ENCODE data around the gene VPS37C. TPM values are rescaled to one million over a fixed set of nuclear protein-coding genes. Genes with fewer than 3 reads are reported as not detected.
"Not testable (repeated sequence)": the region's sequence is repeated elsewhere in the genome, so short reads cannot be mapped to it uniquely, and the experiment has no call there.

Gene VPS37C
- total and polyA plus RNA-seq, 4 donors: 2.6 to 6.1 (median 5.1) TPM

- DNase-seq (ENCODE audit: low spot score): no peak
- 80% methylated on average over 9 of the region's 9 CpGs for WGBS
- no peaks in the 10 kb centered on the region for H3K4me1 ChIP-seq (ENCODE audit: control insufficient read depth in 4 of 4, insufficient read depth in 4 of 4, low read length in 3 of 4)
- TF ChIP-seq RAD21 (IDR thresholded peaks at IDR 0.05): no peak
- no peaks in the 10 kb centered on the region for H3K36me3 ChIP-seq (ENCODE audit: control insufficient read depth in 4 of 4, insufficient read depth in 3 of 4, low read depth in 1 of 4, low read length in 3 of 4)
- no peak overlapping the region for H3K4me3 ChIP-seq (ENCODE audit: low read depth in 1 of 3, low read length in 3 of 3)
- no peak overlapping the region for H3K27ac ChIP-seq (ENCODE audit: low read depth in 1 of 2, low read length in 2 of 2)
- no peak overlapping the region for H3K9ac ChIP-seq (ENCODE audit: low read depth in 1 of 2, low read length in 2 of 2)
- peaks cover 0 to 3% (median 0%) of the 10 kb centered on the region in 4 donors for H3K27me3 ChIP-seq (ENCODE audit: control insufficient read depth in 4 of 4, insufficient read depth in 4 of 4, low read length in 3 of 4)
- peaks cover 0 to 7% (median 0%) of the 10 kb centered on the region in 4 donors for H3K9me3 ChIP-seq (ENCODE audit: control insufficient read depth in 4 of 4, low read length in 3 of 4)
Measured at GRCh38 chr11:61170566-61170965, 9.3 kb upstream of the VPS37C start.

GRCh38 chr11:61168800-61169199 is 7.6 kb upstream of the VPS37C start:
- Histone ChIP-seq H3K9ac (ENCODE audit: low read depth in 1 of 2, low read length in 2 of 2) (no peak overlapping the region), H3K4me1 (ENCODE audit: control insufficient read depth in 4 of 4, insufficient read depth in 4 of 4, low read length in 3 of 4) (no peaks in the 10 kb centered on the region)
- TF ChIP-seq FOXA1 (IDR thresholded peaks at IDR 0.05): no peak
- no peak for TF ChIP-seq HNF4A (conservative IDR thresholded peaks at IDR 0.05)
- no peak for TF ChIP-seq NR2F2 (IDR thresholded peaks at IDR 0.05)
- TF ChIP-seq RXRA (IDR thresholded peaks at IDR 0.05): no peak
- TF ChIP-seq FOXA2 (IDR thresholded peaks at IDR 0.05): no peak
- no peak for TF ChIP-seq GABPA (IDR thresholded peaks at IDR 0.05 in 1 of 2, conservative IDR thresholded peaks at IDR 0.05 in 1 of 2)
- TF ChIP-seq EGR1 (IDR thresholded peaks at IDR 0.05; ENCODE audit: low read depth in 2 of 2): no peak

GRCh38 chr11:61168042-61168688 is 6.9 kb upstream of the VPS37C start:
- TF ChIP-seq ZBTB33 (IDR thresholded peaks at IDR 0.05) (no peak), JUND (IDR thresholded peaks at IDR 0.05) (no peak), CTCF (IDR thresholded peaks at IDR 0.05; ENCODE audit: low read depth, low read length, missing input control) (no peak), ATF3 (IDR thresholded peaks at IDR 0.05) (no peak), MAX (IDR thresholded peaks at IDR 0.05) (no peak), HNF4A (conservative IDR thresholded peaks at IDR 0.05) (no peak), FOXA2 (IDR thresholded peaks at IDR 0.05) (no peak)
- Histone ChIP-seq H3K4me1 (ENCODE audit: control insufficient read depth in 4 of 4, insufficient read depth in 4 of 4, low read length in 3 of 4) (no peaks in the 10 kb centered on the region), H3K4me3 (ENCODE audit: low read depth in 1 of 3, low read length in 3 of 3) (no peak overlapping the region), H3K9ac (ENCODE audit: low read depth in 1 of 2, low read length in 2 of 2) (no peak overlapping the region), H3K27ac (ENCODE audit: low read depth in 1 of 2, low read length in 2 of 2) (no peak overlapping the region), H3K27me3 (ENCODE audit: control insufficient read depth in 4 of 4, insufficient read depth in 4 of 4, low read length in 3 of 4) (no peaks in the 10 kb centered on the region), H3K36me3 (ENCODE audit: control insufficient read depth in 4 of 4, insufficient read depth in 3 of 4, low read depth in 1 of 4, low read length in 3 of 4) (no peaks in the 10 kb centered on the region), H3K9me3 (ENCODE audit: control insufficient read depth in 4 of 4, low read length in 3 of 4) (peaks cover 0 to 4% (median 0%) of the 10 kb centered on the region in 4 donors)
- 93% methylated on average over 9 of the region's 9 CpGs for WGBS
- DNase-seq (ENCODE audit: low spot score): no peak

More at GRCh38 chr11:61168800-61169199, 7.6 kb upstream of the VPS37C start:
- Histone ChIP-seq H3K27me3 (ENCODE audit: control insufficient read depth in 4 of 4, insufficient read depth in 4 of 4, low read length in 3 of 4) (no peaks in the 10 kb centered on the region), H3K27ac (ENCODE audit: low read depth in 1 of 2, low read length in 2 of 2) (no peak overlapping the region), H3K36me3 (ENCODE audit: control insufficient read depth in 4 of 4, insufficient read depth in 3 of 4, low read depth in 1 of 4, low read length in 3 of 4) (no peaks in the 10 kb centered on the region), H3K4me3 (ENCODE audit: low read depth in 1 of 3, low read length in 3 of 3) (no peak overlapping the region), H3K9me3 (ENCODE audit: control insufficient read depth in 4 of 4, low read length in 3 of 4) (peaks cover 0 to 7% (median 0%) of the 10 kb centered on the region in 4 donors)
- no peak for DNase-seq (ENCODE audit: low spot score)
- 91% methylated on average over 1 of the region's 1 CpG for WGBS

GRCh38 chr11:61166331-61166730 is 5.1 kb upstream of the VPS37C start:
- H3K9ac ChIP-seq (ENCODE audit: low read depth in 1 of 2, low read length in 2 of 2); H3K9me3 ChIP-seq (ENCODE audit: control insufficient read depth in 4 of 4, low read length in 3 of 4); H3K27me3 ChIP-seq (ENCODE audit: control insufficient read depth in 4 of 4, insufficient read depth in 4 of 4, low read length in 3 of 4); H3K36me3 ChIP-seq (ENCODE audit: control insufficient read depth in 4 of 4, insufficient read depth in 3 of 4, low read depth in 1 of 4, low read length in 3 of 4); DNase-seq (ENCODE audit: low spot score); H3K4me1 ChIP-seq (ENCODE audit: control insufficient read depth in 4 of 4, insufficient read depth in 4 of 4, low read length in 3 of 4); H3K27ac ChIP-seq (ENCODE audit: low read depth in 1 of 2, low read length in 2 of 2); H3K4me3 ChIP-seq (ENCODE audit: low read depth in 1 of 3, low read length in 3 of 3): not testable (repeated sequence)
- 94% methylated on average over 24 of the region's 31 CpGs for WGBS

- not testable (repeated sequence) for H3K36me3 ChIP-seq (ENCODE audit: control insufficient read depth in 4 of 4, insufficient read depth in 3 of 4, low read depth in 1 of 4, low read length in 3 of 4); H3K27me3 ChIP-seq (ENCODE audit: control insufficient read depth in 4 of 4, insufficient read depth in 4 of 4, low read length in 3 of 4); H3K27ac ChIP-seq (ENCODE audit: low read depth in 1 of 2, low read length in 2 of 2); H3K4me3 ChIP-seq (ENCODE audit: low read depth in 1 of 3, low read length in 3 of 3); H3K9ac ChIP-seq (ENCODE audit: low read depth in 1 of 2, low read length in 2 of 2); H3K9me3 ChIP-seq (ENCODE audit: control insufficient read depth in 4 of 4, low read length in 3 of 4); DNase-seq (ENCODE audit: low spot score)
- WGBS: 47% methylated on average over 3 of the region's 7 CpGs
- H3K4me1 ChIP-seq (ENCODE audit: control insufficient read depth in 4 of 4, insufficient read depth in 4 of 4, low read length in 3 of 4): peaks cover 0 to 11% (median 7%) of the 10 kb centered on the region in 4 donors
Measured at GRCh38 chr11:61165785-61166184, 4.6 kb upstream of the VPS37C start.
